Measurements from ENCODE around the gene C9orf72. TPM values are rescaled to one million over a fixed set of nuclear protein-coding genes. Genes with fewer than 3 reads are reported as not detected.

Gene C9orf72
- 70.9 TPM for total RNA-seq

DNA sequence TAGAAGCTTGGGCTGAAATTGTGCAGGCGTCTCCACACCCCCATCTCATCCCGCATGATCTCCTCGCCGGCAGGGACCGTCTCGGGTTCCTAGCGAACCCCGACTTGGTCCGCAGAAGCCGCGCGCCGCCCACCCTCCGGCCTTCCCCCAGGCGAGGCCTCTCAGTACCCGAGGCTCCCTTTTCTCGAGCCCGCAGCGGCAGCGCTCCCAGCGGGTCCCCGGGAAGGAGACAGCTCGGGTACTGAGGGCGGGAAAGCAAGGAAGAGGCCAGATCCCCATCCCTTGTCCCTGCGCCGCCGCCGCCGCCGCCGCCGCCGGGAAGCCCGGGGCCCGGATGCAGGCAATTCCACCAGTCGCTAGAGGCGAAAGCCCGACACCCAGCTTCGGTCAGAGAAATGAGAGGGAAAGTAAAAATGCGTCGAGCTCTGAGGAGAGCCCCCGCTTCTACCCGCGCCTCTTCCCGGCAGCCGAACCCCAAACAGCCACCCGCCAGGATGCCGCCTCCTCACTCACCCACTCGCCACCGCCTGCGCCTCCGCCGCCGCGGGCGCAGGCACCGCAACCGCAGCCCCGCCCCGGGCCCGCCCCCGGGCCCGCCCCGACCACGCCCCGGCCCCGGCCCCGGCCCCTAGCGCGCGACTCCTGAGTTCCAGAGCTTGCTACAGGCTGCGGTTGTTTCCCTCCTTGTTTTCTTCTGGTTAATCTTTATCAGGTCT is at the start of gene C9orf72:
Gene C9orf72, minus strand, starts transcription at position 564 of the 716 bp plus-strand sequence. CDS start 6,361 bp downstream, outside the sequence.

DNA sequence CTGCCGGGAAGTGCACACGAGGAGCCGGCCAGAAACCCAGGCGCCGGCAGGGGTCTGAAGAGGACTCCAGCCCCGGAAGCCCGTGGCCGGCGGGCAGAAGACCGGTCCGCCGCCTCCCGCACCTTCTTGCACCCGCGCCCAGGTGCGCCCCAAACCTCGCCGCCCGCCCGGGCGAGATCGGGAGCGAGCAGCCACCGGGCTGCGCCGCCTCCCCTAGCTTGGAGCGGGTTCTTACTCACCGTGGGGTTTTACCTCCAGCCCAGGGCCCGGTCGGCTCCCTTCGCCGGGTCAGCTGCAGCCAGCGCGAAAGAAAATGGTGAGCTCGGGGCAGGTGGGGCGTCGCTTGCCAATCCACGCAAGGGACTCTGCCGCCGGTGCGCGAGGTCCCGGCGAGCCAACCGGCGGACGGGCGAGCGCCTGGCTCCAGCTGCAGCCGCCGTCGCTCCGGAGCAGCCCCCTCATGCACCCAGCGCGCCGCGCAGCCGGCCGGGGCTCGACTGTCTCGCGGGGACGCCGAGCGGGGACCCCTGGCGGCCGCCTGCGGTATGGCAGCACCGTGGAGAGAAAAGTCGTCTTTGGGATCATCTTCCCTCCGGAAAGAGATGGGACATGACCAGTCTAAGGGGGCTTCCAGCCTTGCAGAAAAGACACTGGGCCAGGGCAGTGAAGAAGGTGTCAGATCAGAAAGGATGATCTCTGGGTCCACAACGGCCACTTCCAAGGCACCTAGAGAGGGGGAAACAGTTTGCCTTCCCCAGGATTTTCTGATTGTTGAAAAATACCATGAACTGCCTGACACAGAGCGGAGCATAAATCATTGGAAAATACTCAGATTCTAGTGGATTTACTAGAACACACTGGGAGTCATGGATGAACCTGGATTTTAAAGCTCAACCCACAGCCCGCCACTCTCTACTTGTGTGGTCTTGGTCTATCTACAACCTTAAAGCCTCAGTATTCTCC is 43.7 kb downstream of the C9orf72 start, which contains the start of gene MOB3B:
Gene MOB3B, minus strand, starts transcription at position 499 of the 963 bp plus-strand sequence. CDS start 74,264 bp downstream, outside the sequence.

GRCh38 chr9:27524236-27524635 is 49.0 kb downstream of the C9orf72 start, which contains the start of gene IFNK:
Gene IFNK, plus strand, starts transcription at chr9:27524290. Its CDS starts 47 bp downstream, at chr9:27524337.

Other genes with a start within 250 kb of the C9orf72 start
- gene IFNK, start 49.2 kb downstream of the C9orf72 start, total RNA-seq, result not detected
- 19.6 TPM for gene MOB3B, start 43.7 kb downstream of the C9orf72 start, total RNA-seq